HG03439 (cell line): ENCODE measurements around the gene HMCN1.
"Not testable (repeated sequence)": the region's sequence is repeated elsewhere in the genome, so short reads cannot be mapped to it uniquely, and the experiment has no call there.

Experiments used
- ATAC-seq: cut with Tn5 transposase; IDR thresholded peaks from one replicate; pipeline ENCODE4 v1.9.1; 2021; ENCODE audit warnings: mild to moderate bottlenecking, moderate library complexity; ENCODE audit not compliant: unreplicated experiment

HMCN1 gene

GRCh38 chr1:185846672-185847444, 112.7 kb downstream of the HMCN1 start:
- no peak for ATAC-seq

DNA sequence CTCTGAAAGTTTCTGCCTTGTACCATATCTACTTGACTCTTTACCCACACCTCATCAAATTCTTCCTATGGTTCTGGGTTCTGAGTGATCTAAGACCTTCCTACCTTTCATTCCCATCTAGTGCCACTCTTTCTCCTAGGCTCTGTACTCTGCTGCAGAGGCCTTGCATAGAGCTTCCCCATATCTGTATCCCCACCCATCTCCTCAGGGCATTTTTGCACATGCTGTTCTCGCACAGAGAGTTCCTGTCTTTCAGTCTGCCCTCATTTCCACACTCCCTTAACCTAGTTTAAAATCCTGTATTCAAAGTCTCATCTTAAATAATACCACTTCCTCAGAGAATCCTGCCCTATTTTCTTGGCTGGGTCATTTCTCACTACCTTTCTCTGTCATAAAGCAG, 114.8 kb downstream of the HMCN1 start:
- no peak for ATAC-seq

DNA sequence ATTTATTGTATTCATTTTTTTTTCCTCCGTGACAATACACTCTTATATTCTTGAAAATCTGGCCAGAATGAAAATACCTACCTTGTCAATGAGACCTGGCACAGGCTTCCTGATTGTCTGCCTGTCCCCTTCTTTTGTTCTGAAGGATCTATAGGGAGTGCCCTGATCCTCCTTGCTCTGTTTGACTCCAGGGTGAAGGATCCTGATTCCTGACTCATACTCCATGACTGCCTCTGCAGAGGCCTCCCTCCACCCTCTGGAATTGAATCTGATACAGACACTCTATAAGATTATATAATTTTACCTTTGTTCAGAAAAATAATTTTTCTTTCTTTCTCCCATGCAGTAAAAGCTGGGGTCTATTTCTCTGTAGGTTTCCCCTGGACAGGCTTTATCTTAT, 116.2 kb downstream of the HMCN1 start:
- no peak for ATAC-seq

DNA sequence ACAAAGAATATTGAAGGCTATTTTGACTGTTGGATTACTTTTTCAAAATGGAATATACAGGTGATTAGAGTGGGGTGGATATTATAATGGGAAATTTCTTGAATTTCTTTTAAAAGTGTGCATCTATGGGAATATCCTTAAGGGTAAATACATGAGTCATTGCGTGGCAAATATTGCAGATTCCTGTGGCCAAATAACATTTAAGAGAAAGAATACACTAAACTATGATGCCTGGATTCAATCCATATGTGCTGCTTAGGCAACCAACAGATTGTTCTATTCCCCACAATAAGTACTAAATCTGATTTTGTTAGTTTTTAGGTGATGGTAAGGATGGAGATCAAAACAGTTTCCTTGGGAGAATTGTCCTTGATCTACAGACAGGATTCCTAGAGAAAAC, 119.5 kb downstream of the HMCN1 start:
- no peak for ATAC-seq

DNA sequence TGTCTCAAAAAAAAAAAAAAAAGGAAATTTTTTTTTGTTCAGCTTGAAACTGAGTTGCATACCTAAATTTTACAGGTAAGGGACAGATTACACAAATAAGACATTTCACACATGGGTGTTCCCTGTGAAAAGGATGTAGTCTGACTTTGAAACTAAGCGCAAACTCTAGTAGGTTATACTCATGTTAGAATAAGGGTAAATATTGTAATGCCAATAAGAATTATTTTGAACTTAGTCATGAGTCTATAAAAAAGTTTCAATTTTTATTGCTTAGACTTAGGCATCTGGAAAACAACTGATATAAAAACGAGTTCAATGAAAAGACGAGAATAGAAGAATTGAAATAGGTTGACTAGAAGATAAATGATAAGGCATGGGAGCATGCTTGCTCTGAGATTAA, 122.3 kb downstream of the HMCN1 start:
- no peak for ATAC-seq

- no peak for ATAC-seq
Observed at GRCh38 chr1:185857442-185857841, 123.3 kb downstream of the HMCN1 start.

DNA sequence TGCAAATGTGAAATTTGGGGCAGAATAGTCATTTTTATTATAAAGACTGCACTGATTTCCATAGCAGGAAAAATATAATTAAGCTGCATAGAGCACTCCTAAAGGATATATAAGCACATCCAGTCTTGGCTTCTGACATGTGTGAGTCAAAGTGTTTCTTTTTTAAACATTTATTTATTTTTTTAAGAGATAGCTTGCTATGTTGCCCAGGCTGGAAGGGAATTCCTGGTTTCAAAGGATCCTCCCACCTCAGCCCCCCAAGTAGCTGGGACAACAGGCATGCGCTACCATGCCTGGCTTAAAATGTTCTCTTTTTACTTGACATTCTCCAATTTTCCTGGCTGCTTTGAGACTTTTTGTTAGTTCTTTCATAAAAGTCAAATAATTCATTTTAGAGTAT, 126.1 kb downstream of the HMCN1 start:
- ATAC-seq: no peak

DNA sequence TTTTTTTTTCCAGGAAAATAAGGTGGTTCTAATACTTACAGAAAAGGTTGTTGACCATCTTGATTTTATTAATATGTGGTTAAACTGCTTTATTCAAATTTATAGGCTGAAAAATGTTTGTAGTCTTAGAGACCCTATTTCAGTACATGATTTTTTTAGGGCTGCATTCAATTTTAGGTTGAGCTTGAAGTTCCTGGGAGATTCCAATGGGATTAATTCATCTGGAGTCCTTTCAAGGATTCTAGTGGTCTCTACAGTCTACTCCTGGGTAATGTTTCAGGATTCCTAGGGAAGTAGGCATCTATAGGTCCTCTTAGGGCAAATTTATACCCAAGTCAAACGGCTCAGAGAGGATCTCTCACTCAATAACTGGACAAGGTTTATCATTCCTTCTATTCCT, 126.7 kb downstream of the HMCN1 start:
- ATAC-seq: no peak

DNA sequence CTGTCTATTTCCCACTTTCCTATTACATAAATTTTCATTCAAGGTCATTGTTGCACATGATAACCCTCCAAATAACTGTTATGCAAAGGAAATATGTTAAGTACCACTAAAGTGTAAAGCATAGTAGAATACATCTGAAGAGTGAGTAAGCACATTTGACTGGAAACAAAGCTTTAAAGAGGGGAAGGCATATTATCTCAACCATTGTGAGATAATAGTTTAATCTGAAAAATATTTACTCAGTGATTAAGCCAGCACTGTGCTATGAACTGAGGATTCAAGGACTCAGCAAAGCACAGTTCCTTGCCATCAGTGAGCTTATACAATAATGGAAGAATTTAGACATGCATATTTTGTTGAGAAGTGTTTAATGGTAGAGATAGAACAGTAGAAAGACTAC, 127.4 kb downstream of the HMCN1 start:
- no peak for ATAC-seq

DNA sequence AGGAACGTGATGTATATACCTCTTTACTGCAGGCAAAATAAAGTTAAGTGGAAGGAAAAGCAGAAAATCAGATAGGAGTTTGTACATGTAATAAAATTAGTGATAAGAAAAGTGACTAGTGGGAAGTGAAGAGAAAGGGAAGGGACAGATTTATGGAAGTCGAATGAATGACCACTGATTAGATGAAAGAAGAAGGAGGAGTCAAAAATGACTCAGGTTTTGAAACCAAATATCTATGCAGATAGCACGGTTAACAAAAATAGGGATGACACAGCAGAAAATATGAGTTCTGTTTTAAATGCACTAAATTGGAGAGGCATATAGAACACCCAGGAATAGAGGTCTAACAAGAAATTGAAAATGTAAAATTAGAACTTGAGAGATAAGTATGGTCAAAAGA, 128.0 kb downstream of the HMCN1 start:
- ATAC-seq: no peak

DNA sequence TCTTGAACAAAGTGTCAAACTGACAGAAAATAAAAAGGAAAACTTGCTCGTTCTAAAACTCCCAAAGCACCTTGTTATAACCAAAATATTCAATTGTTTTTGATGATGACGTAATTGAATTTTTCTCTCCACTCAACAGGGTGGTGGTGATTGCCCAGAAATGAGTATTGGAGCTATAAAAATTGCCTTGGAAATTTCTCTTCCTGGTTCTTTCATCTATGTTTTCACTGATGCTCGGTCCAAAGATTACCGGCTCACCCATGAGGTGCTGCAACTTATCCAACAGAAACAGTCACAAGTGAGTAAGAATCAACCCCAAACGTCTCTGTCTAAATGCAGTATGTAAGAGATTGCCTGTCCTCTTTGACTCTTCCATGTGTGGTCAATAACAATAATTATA, 130.1 kb downstream of the HMCN1 start:
- ATAC-seq: no peak

DNA sequence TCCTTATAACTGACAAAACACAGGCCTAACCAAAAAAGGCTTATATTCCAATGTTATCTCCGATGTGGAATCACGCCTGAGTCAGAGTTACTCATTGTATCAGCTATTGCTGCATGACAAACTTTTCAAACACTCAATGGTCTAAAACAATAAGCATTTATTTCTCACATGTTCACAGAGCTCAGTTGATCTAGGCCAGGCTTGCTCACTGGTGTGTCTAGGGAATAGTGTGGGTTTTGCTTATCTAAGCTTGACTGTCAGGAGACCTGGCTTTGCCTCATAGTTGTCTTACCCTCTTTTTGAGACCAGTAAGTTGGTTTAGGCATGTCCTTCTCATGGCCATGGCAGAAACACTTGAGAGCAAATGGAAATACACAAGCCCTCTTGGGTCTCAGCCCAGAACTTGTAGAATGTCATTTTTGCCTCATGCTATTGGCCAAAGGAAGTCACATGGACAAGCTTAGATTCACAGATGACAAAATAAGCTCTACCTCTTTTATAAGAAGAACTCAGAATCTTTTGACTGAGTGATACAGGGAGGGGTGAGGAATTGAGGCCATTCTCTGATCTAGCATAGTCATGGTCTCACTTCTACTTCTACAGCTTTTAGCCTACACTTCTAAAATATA, 130.8 kb downstream of the HMCN1 start:
- no peak for ATAC-seq

DNA sequence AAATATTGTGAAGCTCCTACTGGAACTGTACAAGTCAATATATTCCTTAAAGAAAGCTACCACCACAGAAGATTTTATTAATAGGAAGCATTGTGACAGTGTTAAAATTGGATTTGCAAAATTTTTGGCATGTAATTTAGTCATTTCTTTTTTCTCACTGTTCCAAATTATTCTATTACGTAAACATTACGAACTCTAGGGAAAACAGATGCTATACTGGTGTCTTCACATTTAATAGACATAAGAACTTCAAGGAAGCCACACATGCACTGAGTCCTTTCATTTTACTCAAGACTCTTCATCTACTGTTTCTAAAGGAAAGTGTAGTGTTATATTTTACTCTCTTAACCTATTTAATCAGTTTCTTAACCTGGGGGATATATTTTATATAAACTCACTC, 135.4 kb downstream of the HMCN1 start:
- no peak for ATAC-seq

DNA sequence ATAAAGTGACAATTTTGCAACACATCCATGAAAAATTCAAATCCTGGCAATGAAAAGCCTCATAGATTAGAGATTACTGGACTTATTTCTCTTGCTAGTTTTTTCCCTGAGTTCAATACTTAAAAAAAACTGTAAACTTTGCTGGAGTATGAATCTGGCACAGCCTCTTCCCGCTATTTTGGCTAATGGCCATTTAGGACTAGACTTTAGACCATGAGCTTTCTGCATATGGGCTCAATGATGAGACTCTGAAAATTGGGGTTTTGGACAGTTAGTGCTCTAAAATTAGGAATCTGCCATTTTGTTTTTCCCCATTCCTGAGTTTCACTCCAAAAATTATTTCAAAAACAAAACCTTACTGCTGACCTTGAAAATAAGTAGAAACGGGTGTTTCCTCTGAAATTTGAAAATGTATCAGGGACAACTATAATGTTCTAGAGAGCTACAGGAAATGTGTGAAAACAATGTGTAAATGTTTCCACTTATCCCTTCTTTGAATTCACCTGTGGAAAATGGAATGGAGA, 137.5 kb downstream of the HMCN1 start:
- no peak for ATAC-seq

- no peak for ATAC-seq
Observed at GRCh38 chr1:185874246-185874645, 140.1 kb downstream of the HMCN1 start.

DNA sequence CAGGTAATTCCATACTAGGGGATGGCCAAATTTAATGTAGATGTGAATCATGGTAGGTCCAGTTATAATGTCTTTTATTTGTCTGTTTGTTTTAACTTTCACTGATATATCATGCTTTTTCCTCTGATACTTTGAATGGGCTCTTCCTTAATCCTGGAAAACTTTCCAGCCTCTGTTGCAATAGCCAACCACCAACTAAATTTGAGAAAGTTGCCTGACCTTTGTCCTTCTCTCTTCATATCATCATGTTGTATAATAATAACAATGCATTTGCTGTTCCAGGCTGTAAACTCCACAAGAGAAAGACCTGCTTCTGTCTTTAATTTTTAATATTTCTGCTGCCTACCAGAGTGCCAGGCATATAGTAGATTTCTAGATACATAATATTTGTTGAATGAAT, 146.1 kb downstream of the HMCN1 start:
- no peak for ATAC-seq

DNA sequence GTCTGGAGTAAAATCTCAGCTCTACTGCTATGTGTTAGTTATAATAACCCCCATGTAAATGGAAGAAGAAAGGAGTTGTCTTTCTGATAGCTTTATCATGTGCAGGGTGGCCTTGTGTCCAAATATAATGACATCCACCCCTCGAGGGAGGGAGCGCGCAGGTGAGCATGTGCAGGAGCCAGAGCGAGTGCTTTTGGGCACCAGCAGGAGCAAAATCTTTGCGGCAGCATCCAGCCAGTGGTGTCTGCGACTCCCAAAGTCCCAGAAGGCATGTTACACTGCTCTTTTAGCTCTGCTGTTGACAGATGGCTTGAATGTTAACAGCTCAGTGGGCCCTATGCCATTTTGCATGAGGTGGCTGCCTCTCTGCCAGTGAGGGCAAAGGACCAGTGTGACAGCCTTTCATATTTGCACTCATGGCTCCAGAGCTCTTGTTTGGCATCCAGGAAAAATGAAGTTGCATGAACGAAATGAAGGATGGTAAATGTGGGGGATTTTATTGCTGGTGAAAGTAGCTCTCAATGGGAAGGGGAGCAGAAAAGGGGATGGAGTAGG, 146.7 kb downstream of the HMCN1 start:
- ATAC-seq: no peak

DNA sequence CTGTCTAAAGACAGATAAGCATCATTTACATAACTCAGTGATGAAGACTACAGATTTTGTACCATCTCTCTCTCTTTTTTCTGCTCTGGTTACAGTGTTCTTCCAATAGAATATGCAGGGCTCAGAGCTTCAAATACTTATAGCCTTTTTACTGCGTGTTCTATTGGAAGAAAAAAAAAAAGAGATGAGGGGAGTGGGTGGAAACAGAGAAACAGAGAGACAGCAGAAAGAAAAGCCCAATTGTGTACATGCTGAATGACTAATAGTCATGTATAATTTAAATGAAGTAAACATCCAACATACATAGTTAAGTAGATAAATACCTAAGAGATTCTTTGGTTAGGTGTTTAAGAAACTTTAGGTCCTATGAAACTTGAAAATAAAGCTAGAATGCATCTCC, 151.9 kb downstream of the HMCN1 start:
- no peak for ATAC-seq

- no peak for ATAC-seq
Observed at GRCh38 chr1:185886671-185887070, 152.5 kb downstream of the HMCN1 start.

DNA sequence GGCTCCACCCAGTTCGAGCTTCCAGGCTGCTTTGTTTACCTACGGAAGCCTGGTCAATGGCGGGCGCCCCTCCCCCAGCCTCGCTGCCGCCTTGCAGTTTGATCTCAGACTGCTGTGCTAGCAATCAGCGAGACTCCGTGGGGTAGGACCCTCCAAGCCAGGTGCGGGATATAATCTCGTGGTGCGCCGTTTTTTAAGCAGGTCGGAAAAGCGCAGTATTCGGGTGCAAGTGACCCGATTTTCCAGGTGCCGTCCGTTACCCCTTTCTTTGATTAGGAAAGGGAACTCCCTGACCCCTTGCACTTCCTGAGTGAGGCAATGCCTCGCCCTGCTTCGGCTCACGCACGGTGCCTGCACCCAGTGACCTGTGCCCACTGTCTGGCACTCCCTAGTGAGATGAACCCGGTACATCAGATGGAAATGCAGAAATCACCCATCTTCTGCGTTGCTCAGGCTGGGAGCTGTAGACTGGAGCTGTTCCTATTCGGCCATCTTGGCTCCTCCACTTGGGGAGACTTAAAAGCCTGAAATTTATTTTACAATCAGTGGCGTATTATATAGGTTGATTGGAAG, 158.7 kb downstream of the HMCN1 start:
- ATAC-seq: not testable (repeated sequence)

GRCh38 chr1:185894791-185895190, 160.6 kb downstream of the HMCN1 start:
- ATAC-seq: no peak
